ENCODE results near the gene SPPL3. TPM values are rescaled to one million over a fixed set of nuclear protein-coding genes. Genes with fewer than 3 reads are reported as not detected.

SPPL3 gene
- total RNA-seq, 1 donor from 2014 or later, result 51.3 TPM

DNA sequence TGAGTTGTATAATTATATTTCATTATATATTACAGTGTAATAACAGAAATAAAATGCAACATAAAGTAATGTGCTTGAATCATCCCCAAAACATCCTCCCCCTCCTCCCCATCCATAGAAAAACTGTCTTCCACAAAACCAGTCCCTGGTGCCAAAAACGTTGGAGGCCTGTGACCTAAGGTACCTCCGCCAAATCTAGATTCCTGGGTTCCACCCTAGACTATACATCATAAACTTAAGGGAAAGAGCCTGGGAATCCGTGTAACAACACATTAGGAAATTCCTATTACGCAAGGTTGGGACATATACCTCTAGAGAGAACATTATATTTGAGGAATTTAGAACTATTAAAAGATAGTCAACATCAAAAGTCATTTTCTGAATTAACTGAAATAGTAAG, 38.0 kb downstream of the SPPL3 start:
- H3K9me3 Mint-ChIP-seq (ENCODE audit: low read depth), result no peaks in the 10 kb centered on the region
- no peak for DNase-seq (ENCODE audit: low spot score)
- H3K27ac Mint-ChIP-seq (ENCODE audit: unreplicated experiment), result no peak overlapping the region

GRCh38 chr12:120865098-120865497, 39.1 kb downstream of the SPPL3 start:
- Mint-ChIP-seq H3K4me1 (ENCODE audit: low read depth) (peaks cover 30% of the 10 kb centered on the region), H3K36me3 (ENCODE audit: low read depth) (no peaks in the 10 kb centered on the region), H3K27me3 (ENCODE audit: low read depth) (no peaks in the 10 kb centered on the region), H3K27ac (ENCODE audit: unreplicated experiment) (no peak overlapping the region), H3K9me3 (ENCODE audit: low read depth) (no peaks in the 10 kb centered on the region), H3K4me3 (ENCODE audit: unreplicated experiment) (no peak overlapping the region)
- no peak for DNase-seq (ENCODE audit: low spot score)
- TF ChIP-seq, protein P1, sequence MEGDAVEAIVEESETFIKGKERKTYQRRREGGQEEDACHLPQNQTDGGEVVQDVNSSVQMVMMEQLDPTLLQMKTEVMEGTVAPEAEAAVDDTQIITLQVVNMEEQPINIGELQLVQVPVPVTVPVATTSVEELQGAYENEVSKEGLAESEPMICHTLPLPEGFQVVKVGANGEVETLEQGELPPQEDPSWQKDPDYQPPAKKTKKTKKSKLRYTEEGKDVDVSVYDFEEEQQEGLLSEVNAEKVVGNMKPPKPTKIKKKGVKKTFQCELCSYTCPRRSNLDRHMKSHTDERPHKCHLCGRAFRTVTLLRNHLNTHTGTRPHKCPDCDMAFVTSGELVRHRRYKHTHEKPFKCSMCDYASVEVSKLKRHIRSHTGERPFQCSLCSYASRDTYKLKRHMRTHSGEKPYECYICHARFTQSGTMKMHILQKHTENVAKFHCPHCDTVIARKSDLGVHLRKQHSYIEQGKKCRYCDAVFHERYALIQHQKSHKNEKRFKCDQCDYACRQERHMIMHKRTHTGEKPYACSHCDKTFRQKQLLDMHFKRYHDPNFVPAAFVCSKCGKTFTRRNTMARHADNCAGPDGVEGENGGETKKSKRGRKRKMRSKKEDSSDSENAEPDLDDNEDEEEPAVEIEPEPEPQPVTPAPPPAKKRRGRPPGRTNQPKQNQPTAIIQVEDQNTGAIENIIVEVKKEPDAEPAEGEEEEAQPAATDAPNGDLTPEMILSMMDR (IDR thresholded peaks at IDR 0.05), result no peak

More for the DNA sequence above, 38.0 kb downstream of the SPPL3 start:
- no peak overlapping the region for H3K4me3 Mint-ChIP-seq (ENCODE audit: unreplicated experiment)
- peaks cover 35% of the 10 kb centered on the region for H3K4me1 Mint-ChIP-seq (ENCODE audit: low read depth)
- TF ChIP-seq, protein P1 (IDR thresholded peaks at IDR 0.05), result no peak
- H3K27me3 Mint-ChIP-seq (ENCODE audit: low read depth), result no peaks in the 10 kb centered on the region
- no peaks in the 10 kb centered on the region for H3K36me3 Mint-ChIP-seq (ENCODE audit: low read depth)

GRCh38 chr12:120862664-120863063, 41.5 kb downstream of the SPPL3 start:
- TF ChIP-seq, protein P1 (IDR thresholded peaks at IDR 0.05), result no peak
- H3K27ac Mint-ChIP-seq (ENCODE audit: unreplicated experiment), result no peak overlapping the region
- peaks cover 6% of the 10 kb centered on the region for H3K36me3 Mint-ChIP-seq (ENCODE audit: low read depth)
- DNase-seq (ENCODE audit: low spot score), result no peak
- H3K9me3 Mint-ChIP-seq (ENCODE audit: low read depth), result peaks cover 12% of the 10 kb centered on the region
- no peak overlapping the region for H3K4me3 Mint-ChIP-seq (ENCODE audit: unreplicated experiment)
- no peaks in the 10 kb centered on the region for H3K27me3 Mint-ChIP-seq (ENCODE audit: low read depth)
- peaks cover 22% of the 10 kb centered on the region for H3K4me1 Mint-ChIP-seq (ENCODE audit: low read depth)

GRCh38 chr12:120861074-120861795, 42.9 kb downstream of the SPPL3 start:
- H3K27me3 Mint-ChIP-seq (ENCODE audit: low read depth), result no peaks in the 10 kb centered on the region
- H3K36me3 Mint-ChIP-seq (ENCODE audit: low read depth), result peaks cover 8% of the 10 kb centered on the region
- no peak for DNase-seq (ENCODE audit: low spot score)
- H3K4me3 Mint-ChIP-seq (ENCODE audit: unreplicated experiment), result no peak overlapping the region
- H3K27ac Mint-ChIP-seq (ENCODE audit: unreplicated experiment), result no peak overlapping the region
- peaks cover 12% of the 10 kb centered on the region for H3K9me3 Mint-ChIP-seq (ENCODE audit: low read depth)
- TF ChIP-seq, protein P1 (IDR thresholded peaks at IDR 0.05), result no peak
- H3K4me1 Mint-ChIP-seq (ENCODE audit: low read depth), result peaks cover 20% of the 10 kb centered on the region

DNA sequence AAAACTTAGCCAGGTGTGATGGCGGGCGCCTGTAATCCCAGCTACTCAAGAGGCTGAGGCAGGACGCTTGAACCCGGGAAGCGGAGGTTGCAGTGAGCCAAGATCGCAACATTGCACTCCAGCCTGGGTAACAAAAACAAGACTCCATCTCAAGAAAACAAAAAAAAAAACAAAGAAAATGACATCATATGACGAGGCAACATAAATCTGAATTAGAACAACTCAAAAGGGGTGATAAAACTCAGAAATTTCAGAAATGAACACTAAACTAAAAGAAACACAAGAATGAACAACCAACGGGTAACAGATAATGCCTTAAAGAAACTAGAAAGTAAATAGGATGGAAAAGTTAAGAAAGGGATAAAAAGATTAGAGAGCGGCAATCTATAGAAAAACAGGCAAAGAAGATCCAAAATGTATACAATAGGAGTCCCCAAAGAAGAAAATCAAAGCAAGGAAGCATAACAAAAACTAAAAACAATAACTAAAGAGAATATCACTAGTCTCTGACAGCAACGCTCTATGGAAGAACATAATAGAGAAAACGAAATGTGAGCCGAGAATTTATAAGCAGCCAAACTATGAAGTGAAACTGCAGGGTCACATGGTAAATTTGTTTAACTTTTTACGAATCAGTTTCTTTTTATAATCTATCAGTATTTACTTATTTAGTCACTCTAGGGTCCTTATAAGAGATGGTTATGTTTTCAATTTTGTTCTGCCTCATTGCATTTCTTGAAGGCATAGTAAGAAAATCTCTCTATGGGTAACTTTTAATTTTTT, 45.7 kb downstream of the SPPL3 start:
- DNase-seq (ENCODE audit: low spot score), result no peak
- TF ChIP-seq, protein P1 (IDR thresholded peaks at IDR 0.05), result no peak
- no peaks in the 10 kb centered on the region for H3K27me3 Mint-ChIP-seq (ENCODE audit: low read depth)
- H3K4me3 Mint-ChIP-seq (ENCODE audit: unreplicated experiment), result no peak overlapping the region
- peaks cover 22% of the 10 kb centered on the region for H3K4me1 Mint-ChIP-seq (ENCODE audit: low read depth)
- peaks cover 8% of the 10 kb centered on the region for H3K36me3 Mint-ChIP-seq (ENCODE audit: low read depth)
- H3K9me3 Mint-ChIP-seq (ENCODE audit: low read depth), result peaks cover 12% of the 10 kb centered on the region
- H3K27ac Mint-ChIP-seq (ENCODE audit: unreplicated experiment), result no peak overlapping the region
